Effector CD8-positive, alpha-beta T cell (primary cell): ENCODE results near the gene CMYA5.

ENCODE experiments used
- DNase-seq: peaks from one replicate; lab custom pipeline; 2025; lab: John Stamatoyannopoulos, UW

Gene CMYA5

DNA sequence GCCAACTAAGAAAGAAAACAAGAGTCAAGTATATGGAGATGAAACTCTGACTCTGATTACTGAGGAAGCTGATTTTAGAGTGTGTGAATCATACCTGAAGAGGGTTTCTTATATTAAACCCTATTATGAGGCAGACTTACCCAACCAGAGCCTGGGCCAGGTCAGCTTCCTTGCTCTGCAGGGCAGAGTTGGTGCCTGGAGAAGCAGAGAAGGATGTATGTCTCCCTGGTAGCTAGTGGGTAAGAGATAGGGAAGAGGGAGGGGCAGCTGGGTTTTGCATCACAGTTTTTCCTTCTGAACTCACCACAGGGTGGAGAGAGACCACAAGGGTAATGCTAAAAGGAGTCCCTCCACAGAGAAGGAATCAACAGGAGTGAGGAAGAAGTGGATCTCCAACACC, 104.1 kb downstream of the CMYA5 start:
- no peak for DNase-seq

DNA sequence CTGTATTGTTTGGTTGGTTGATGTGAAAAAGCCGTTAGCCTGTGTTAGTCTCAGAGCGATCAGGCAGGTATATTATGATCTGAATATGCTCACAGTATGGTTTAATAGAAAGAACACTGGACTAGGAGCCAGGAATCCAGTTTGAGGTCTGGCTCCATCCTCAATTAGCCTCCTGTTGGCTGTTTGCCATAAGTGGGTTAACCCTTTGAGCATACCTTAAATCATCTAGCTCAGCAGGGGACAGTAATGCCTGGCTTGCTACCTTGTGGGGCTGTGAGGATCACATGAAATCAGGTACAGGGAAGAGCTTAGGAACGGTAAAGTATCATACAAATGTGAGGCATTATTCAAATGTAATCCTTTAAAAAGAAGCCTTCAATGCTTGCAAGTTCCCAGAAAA, 104.7 kb downstream of the CMYA5 start:
- DNase-seq = no peak

DNA sequence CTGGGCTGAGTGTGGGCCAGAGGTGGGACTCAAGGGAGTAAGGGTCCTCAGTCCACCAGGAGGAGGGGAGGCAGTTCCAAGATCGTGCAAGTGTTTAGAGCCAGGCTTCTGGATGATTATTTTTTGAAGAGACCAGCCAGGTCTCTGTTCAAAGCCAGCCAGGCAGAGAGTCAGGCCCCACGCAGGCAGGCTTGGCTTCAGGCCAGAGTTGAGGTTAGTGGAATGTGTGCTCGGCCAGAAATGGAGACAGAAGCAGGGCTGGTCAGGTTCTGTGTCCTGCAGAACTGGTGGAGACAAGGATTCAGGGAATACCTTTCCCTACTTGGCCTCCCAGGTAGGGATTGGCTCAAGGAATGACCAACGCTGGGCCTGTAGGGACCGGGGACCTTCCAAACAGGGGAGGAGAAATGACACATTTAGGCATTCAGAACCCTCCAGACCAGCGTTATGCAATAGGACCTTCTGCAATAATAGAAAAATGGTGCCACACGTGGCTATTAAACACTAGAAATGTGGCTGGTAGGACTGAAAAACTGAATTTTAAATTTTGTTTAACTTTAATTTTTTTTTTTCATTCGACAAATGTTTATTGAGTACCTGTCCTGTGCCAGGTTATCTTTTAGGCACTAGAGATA, 106.2 kb downstream of the CMYA5 start:
- no peak for DNase-seq

DNA sequence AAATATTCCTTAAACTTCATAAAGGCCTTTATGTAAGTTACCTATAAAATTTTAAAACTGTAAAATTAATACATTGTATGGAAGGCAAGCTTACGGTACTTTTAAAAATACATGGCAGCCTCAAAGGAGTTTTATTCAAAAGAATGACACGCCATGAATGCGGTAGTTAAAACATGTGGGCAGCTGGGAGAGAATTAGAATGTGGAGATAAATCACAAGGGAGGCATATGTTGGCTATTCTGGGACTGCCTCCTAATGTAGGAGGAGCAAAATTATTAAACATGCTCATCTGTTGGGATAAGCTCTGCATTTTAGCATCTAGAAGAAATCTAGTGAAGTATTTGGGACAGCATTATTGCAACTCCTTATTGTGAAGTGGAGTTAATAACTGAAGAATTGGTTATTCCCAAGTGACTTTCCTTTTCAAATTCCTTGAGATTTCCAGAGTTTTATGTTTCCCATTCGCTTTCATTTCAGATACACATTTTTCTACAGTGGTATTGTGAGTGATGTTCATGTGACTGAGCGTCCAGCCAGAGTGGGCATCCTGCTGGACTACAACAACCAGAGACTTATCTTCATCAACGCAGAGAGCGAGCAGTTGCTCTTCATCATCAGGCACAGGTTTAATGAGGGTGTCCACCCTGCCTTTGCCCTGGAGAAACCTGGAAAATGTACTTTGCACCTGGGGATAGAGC, 109.4 kb downstream of the CMYA5 start:
- DNase-seq = no peak

DNA sequence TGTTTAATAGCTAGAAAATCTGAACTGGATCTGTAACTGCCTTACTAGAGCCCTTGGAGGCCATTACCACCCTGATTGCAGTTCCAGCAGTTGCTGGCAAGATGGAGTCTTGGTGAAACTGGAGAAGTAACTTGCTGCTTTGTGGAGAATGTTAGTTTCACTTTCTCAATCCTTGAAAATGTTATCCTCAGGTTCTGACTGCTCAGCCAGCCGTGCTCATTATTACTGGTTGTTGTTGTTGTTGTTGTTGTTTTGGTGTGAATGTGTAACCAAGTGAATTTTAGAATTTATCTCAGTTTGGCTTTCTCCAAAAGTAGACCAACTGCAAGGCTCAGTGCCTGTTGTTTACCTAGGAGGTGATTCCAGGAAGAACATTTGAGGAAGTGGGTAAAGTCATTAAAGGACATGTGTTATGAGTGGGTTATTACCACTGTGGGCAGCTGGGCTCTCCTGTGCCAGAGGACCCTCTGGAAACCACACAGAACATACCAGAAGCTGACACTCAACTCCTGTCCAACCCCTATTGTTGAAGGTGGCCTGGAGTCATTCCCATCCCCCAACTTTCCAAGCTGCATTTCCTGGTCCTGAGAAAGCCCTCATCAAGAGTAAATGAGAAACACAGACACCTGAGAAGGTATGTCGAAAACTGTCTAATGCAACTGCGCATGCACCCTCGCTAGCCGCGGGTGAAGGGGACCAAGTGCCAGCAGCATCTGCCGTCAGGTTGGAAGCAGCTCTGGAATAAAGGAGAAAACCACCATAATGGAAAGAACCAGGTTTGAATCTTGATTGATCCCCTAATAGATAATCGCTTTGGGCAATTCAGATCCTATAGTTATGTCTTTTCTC, 111.6 kb downstream of the CMYA5 start:
- no peak for DNase-seq

DNA sequence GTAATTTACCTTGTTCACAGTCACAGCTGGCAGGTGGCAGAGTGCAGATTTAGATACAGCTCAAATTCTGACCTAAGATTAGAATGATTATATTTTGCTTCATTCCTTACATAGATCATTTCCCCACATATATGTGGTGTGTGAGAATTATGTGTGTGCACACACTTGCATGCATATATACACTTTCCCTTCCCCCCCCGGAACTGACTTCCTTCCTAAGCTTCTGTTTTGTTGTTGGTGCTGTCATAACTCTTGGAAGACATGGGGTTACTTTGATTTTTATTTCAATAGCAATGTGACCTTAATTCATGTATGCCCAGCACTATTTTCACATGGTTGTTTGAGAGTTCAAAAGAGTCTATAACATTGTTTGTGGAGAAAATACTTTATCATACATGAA, 112.8 kb downstream of the CMYA5 start:
- no peak for DNase-seq

DNA sequence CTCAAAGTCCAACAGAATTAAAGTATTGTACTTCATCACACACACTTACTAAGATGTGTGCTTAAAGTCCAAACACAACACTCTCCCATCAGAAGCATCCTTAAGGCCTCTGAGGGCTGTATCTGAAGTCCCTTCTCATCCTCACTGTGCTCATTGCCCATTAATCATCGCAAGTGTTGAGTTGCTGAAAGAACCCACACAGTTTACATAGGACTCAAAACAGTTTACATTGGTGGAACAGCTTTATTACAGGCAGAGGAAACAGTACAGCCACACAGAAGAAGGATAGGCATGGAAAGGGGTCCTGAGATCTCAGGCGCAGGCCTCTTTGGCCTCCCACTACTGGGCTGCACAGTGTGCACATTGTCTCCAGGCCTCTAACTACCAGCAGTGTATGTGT, 113.4 kb downstream of the CMYA5 start:
- DNase-seq = no peak

DNA sequence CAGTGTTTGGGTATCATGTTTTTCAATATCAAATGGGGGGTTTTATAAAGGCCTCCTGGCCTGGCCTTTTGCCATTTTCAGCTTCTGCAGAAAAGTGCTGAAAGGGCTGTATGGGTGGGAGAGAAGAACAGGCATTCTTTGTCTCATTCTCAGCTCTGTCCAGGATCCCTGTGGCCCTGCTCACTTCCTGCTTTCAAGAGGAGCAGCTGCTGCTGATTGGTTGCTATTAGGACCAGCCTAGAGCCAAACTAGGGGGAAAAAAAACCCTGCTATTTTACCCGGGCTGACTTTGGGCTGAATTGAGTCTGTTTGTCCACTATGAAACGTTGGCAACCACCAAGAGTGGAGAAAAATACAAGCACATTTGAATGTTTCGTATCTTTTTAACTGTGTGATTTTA, 117.1 kb downstream of the CMYA5 start:
- DNase-seq = no peak

DNA sequence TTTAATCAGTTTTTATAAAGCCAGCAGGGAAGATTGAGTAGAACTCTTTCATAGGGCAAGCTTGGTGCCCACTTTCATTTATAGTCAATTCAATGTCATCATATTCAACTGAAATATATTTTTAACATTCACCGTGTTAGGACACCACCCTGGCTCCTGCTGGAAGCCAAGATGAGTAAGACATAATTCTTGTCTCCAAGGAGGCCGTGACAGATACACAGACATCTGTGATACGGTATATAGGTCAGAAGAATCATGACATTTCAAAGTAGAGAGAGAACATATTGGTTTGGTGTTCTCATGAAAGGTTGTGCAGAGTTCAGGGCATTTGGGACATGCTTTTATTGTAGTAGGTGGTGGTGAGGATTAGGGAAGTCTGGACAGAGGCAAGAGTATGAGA, 120.1 kb downstream of the CMYA5 start:
- no peak for DNase-seq

DNA sequence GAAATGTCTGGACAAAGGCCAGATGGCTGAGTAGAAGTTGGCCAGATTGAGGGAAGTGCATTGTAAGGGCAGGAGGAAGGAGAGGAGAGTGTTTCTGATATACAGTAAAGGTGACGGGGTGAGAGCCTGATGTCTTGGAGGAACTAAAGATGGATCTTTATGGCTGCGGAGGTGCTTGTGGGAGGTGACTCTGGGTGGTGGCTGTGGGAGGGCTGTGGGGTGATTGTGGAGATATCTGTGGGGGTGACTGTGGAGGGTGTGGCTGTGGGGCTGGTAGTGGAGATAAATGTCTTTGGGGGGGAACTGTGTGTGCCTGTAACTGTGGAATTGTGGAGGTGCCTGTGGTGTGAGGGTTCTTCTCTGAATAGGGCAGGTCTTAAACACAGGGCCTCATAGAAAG, 121.4 kb downstream of the CMYA5 start:
- DNase-seq = no peak

DNA sequence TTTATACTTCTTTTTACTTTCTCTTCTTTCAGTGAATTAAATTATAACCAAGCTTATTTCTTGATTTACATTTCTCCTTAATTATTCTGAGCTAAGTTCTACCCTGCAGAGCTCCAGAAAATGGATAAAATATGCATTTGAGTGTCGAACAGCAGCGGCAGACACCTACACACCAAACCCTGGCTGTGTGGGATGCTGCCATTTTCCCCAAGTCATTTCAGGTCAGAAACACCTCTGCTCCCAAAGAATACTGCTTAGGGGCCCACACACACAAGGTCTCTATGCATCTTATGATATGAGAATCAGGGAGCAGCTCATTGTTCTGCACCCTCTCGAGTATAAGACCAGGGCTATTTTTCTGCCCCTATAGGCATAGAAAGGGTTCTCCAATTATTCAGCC, 122.3 kb downstream of the CMYA5 start:
- no peak for DNase-seq

DNA sequence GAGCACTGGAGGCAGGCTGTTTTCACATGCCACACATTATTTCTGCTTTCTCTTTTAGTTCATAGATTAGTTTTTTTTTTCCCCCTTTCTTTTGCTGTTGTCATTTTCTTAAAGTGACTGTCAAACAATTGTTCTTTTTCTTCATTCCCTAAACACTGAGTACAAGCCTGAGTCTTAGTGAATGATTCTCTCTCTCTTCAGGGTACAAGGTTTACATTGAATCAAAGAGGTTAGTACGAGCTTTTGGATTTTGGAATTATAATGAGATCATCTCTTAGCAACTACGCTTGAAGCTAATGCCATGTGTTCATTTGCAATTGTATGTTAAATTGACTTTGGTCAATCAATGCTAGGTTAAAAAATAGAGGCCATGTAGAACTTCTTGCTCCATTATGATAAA, 125.1 kb downstream of the CMYA5 start:
- DNase-seq = no peak

DNA sequence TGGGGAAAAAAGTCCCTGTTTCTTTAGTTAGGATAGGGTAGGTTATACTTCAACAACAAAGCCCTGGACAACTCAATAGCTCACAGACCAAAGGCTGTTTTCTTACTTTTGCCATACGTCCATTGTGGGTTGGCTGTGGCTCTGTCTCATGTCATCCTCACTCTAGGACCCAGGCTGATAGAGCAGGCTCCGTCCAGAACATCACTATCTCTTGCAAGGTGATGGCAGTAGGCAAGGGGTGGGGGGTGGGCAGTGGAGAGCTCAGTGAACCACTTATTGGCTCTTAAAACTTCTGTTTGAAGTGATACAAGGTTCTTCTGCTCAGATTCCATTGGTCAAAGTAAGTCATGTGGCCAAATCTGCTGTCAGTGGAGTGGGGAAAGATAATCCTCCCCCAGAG, 126.4 kb downstream of the CMYA5 start:
- no peak for DNase-seq

DNA sequence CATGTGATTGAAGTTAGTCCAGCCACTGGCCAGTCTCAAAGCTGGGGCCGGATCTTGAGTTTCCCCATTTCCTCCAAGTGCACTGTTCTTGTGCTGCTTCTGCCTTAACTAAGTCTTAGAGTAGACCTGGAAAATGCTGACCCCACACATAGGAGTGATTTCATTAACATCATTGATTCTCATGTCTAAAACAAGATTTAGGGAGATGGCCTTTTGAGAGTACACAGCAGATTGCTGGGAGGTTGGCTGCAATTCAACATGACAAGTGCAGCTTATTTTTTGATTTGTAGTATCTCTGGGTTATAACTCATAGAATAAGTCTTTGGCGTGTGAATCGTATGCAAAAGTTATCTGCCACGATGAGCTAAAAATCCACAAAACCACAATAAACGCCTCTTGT, 131.0 kb downstream of the CMYA5 start:
- no peak for DNase-seq

DNA sequence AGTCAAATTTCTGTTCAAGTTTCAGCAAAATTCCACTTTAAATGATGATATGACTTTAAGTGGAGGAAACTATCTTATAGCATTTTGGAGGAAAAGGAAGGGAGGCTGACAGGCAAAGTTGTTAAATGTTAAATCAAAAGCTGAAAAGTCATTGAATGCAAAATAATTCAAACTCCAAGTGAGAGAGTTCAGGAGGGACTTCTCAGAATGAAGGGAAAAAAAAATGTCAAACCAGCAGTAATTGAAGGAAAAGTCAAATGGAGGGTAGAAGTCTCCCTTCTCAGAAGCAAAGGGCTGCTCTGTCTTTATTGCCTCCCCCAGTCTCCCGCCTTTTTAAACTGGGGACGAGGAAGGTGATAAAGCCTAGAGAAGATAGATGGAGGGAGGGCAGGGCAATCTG, 134.8 kb downstream of the CMYA5 start:
- no peak for DNase-seq

DNA sequence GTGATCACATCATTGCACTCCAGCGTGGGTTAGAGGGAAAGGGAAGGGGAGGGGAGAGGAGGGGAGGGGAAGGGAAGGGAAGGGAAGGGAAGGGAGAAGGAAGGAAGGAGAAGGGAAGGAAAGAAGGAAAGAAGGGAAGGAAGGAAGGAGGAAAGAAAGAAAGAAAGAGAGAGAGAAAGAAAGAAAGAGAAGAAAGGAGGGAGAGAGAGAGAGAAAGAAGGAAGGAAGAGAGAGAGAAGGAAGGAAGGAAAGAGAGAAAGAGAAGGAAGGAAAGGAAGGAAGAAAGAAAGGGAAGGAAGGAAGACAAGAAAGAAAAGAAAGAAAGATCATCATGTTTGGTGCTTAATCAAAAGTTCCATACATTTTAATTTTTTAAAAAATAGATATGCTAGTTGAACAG, 136.2 kb downstream of the CMYA5 start:
- DNase-seq = no peak

DNA sequence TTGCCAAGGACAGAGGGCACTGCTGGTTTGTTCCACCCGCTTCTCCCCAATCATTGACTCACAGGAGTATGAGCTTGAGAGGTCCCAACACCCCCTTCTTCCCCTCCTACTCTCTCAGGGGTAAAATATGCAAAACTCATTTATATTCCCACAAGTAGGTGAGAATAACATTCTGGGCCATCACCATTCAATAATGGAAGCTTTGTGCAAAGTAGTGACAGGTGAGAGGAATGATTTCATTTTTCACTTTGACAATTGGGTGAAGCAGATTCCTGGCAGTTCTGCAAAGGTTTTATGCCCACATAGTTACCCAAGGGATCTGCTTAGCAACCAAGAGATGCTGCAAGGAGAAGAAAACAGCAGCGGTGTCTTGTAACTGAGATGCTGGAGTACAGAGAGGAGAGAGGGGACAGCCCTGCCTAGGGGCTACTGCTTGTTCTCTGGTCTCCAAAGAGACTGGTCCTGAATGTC, 137.6 kb downstream of the CMYA5 start:
- DNase-seq = no peak

DNA sequence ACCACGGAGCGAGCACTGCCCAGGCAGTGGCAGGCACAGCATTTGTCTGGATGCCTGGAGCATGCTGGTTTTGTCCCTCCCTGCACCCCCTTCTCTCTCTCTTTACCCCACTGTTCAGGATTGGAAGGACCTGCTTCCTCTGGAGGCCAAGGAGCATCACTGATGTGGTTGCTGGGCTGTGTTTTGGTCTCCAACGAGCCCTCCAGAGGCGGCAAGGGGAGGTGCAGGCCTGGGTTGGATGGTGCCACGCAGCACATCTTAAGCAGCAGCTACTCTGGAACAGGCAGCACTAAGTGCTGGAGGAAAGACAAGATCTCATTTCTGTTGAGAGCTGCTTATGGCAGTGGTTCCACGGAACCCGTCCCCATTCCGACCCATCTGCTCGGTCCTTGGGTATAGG, 139.6 kb downstream of the CMYA5 start:
- no peak for DNase-seq

DNA sequence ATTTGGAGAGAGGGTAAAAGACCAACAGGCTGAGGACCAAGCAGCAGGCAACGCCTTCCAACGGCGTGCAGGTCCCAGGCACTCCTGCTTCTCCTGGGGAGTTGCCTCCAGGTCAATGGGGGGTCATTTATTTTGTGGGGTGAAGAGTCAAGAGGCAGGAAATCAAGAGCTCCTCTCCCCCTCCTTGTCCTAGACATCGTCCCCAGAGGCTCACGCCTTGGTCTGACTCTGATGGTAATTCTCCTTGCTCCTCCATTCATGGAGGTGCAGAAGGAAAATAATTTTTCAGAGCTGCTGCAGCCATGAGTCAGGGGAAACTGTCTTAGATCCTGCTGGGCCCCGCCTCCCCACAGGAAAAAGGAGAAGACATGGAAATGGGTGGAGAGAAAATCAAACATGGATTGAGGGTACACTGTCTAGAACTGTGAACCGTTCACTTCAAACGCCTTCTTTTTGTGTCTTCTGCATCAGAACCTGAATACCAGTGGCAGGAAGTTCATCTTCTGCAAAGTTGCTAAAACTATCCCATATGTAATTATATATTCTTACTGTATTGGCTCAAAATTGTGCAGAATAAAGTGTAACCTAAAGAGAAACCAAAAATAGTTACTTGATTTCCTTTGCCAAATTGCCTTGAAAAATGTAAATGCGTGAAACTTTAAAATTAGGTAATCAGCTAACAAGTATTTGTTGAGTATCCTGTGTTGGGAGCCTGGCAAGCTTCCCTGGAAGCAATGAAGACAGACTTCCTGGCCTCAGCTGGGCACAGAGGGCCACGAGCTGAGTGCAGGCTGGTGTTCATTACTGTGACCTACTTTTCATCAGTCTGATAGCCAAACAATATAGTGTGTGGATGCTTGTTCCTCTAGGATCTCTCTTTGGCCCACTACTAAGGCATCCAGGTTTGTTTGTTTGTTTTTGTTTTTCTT, 142.0 kb downstream of the CMYA5 start:
- no peak for DNase-seq

DNA sequence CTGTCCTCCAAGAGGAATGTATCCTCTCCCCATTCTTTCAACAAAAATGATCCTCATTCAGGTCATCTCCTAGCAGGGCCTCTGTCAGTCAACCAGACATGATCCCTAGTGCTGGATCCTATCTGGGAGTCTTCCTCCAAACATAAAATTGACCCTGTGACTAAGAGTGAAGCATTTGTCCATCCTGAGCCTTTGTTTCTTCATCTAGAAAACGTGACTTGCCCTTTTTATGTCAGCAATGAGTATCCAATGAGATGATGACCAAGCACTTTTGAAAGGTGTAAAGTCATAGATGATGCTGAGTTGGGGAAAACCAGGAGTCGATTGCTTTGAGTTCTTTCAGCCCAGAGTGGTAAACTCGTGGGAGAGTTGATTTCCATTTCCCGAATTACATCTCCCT, 143.3 kb downstream of the CMYA5 start:
- no peak for DNase-seq

DNA sequence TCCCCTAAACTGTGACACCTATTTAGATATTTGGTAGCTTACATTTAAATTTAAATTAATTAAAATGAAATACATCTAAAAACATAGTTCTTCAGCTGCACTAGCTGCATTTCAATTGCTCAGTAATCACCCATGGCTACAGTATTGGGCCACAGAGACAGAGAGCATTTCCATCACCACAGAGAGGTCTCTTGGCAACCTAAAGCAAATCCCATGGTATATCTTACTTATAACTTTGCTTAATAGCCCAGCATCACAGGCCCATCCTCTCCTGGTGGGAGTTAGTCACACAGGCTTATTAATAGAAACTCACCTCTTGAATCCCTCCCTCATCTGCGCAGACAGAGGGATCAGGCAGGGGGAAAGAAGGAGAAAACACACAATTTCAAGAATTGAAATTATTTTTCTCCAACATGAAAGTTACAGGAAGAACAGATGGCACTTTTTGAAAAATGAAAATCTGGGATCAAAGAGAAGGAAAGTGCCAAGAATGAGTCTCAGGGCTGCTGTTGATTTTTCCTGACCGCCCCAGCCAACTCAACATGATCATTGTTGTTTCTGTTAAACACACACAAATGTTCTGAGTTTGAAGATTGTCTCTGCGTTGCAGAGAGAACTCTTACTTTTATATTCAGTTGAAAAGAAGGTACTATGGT, 144.6 kb downstream of the CMYA5 start:
- no peak for DNase-seq
